H9 (cell line): ENCODE data around the gene IGFBP7. TPM values are rescaled to one million over a fixed set of nuclear protein-coding genes. Genes with fewer than 3 reads are reported as not detected.

Experiments
- DNase-seq: peaks from one replicate; pipeline ENCODE4 v3.0.0-alpha.2; 2017
- H2AFZ ChIP-seq: one replicate; pipeline ENCODE4 v1.6.1; 2013; ENCODE audit warnings: mild to moderate bottlenecking, low read length, control low read depth, moderate library complexity
- H2AK5ac ChIP-seq: 2 replicates; pipeline ENCODE4 v1.6.1; 2013; ENCODE audit warnings: low read length, control low read depth, mixed read lengths; ENCODE audit not compliant: insufficient read length
- H2BK120ac ChIP-seq: one replicate; pipeline ENCODE4 v1.6.1; 2013; ENCODE audit warnings: low read depth, mild to moderate bottlenecking, low read length, control low read depth, inconsistent platforms; ENCODE audit not compliant: poor library complexity, severe bottlenecking
- H2BK12ac ChIP-seq: 2 replicates; pipeline ENCODE4 v1.6.1; 2013; ENCODE audit warnings: low read length, control low read depth, mixed read lengths, low read depth; ENCODE audit not compliant: insufficient read length
- H2BK15ac ChIP-seq: 2 replicates; pipeline ENCODE4 v1.6.1; 2013; ENCODE audit warnings: low read depth, low read length, control low read depth
- H2BK20ac ChIP-seq: one replicate; pipeline ENCODE4 v1.6.1; 2013; ENCODE audit warnings: low read depth, mild to moderate bottlenecking, low read length, control low read depth, inconsistent platforms; ENCODE audit not compliant: poor library complexity, severe bottlenecking
- H2BK5ac ChIP-seq: 2 replicates; pipeline ENCODE4 v1.6.1; 2013; ENCODE audit warnings: low read length, control low read depth, mixed read lengths; ENCODE audit not compliant: insufficient read length
- H3K14ac ChIP-seq: 2 replicates; pipeline ENCODE4 v1.6.1; 2013; ENCODE audit warnings: low read length, control low read depth; ENCODE audit not compliant: insufficient read depth
- H3K18ac ChIP-seq: 2 replicates; pipeline ENCODE4 v1.6.1; 2013; ENCODE audit warnings: low read depth, mild to moderate bottlenecking, mixed read lengths, low read length, control low read depth; ENCODE audit not compliant: insufficient read length
- H3K23ac ChIP-seq: 2 replicates; pipeline ENCODE4 v1.6.1; 2013; ENCODE audit warnings: low read length, control low read depth, mixed read lengths, low read depth; ENCODE audit not compliant: insufficient read length
- H3K23me2 ChIP-seq: 2 replicates; pipeline ENCODE4 v1.6.1; 2013; ENCODE audit warnings: low read depth, mild to moderate bottlenecking, mixed read lengths, low read length, control low read depth; ENCODE audit not compliant: insufficient read length, poor library complexity, severe bottlenecking
- H3K27ac ChIP-seq: 2 replicates; pipeline ENCODE4 v1.5.1; 2013; ENCODE audit warnings: low read length, control low read depth, mixed read lengths, low read depth; ENCODE audit not compliant: insufficient read length
- H3K27me3 ChIP-seq: 2 replicates; pipeline ENCODE4 v1.6.1; 2013; ENCODE audit warnings: low read length, control low read depth, inconsistent platforms; ENCODE audit not compliant: insufficient read depth
- H3K4ac ChIP-seq: 2 replicates; pipeline ENCODE4 v1.6.1; 2013; ENCODE audit warnings: low read depth, mild to moderate bottlenecking, control low read depth, inconsistent platforms, low read length, moderate library complexity
- H3K4me1 ChIP-seq: 2 replicates; pipeline ENCODE4 v1.6.1; 2013; ENCODE audit warnings: low read length, control low read depth, inconsistent platforms; ENCODE audit not compliant: insufficient read depth
- H3K4me2 ChIP-seq: 2 replicates; pipeline ENCODE4 v1.6.1; 2013; ENCODE audit warnings: low read length, control low read depth, mixed read lengths; ENCODE audit not compliant: insufficient read length, insufficient read depth
- H3K56ac ChIP-seq: 2 replicates; pipeline ENCODE4 v1.6.1; 2013; ENCODE audit warnings: low read depth, mild to moderate bottlenecking, mixed read lengths, low read length, control low read depth; ENCODE audit not compliant: insufficient read length
- H3K79me1 ChIP-seq: 2 replicates; pipeline ENCODE4 v1.6.1; 2013; ENCODE audit warnings: low read depth, mild to moderate bottlenecking, moderate library complexity, low read length, control low read depth, inconsistent platforms; ENCODE audit not compliant: insufficient read depth, poor library complexity, severe bottlenecking
- H3K79me2 ChIP-seq: 2 replicates; pipeline ENCODE4 v1.6.1; 2013; ENCODE audit warnings: low read length, control low read depth, inconsistent platforms; ENCODE audit not compliant: insufficient read depth
- H3K9ac ChIP-seq: 2 replicates; pipeline ENCODE4 v1.6.1; 2013; ENCODE audit warnings: low read length, control low read depth, mixed read lengths; ENCODE audit not compliant: insufficient read length; ENCODE audit errors: extremely low read depth
- H3K9me3 ChIP-seq: one replicate; pipeline ENCODE4 v1.6.1; 2013; ENCODE audit warnings: low read depth, low read length, inconsistent platforms; ENCODE audit not compliant: control insufficient read depth
- H3T11ph ChIP-seq: one replicate; pipeline ENCODE4 v1.6.1; 2013; ENCODE audit warnings: mild to moderate bottlenecking, low read length, control low read depth, inconsistent platforms
- H4K20me1 ChIP-seq: one replicate; pipeline ENCODE4 v1.6.1; 2013; ENCODE audit not compliant: control insufficient read depth, insufficient read length, insufficient read depth
- H4K5ac ChIP-seq: 2 replicates; pipeline ENCODE4 v1.6.1; 2013; ENCODE audit warnings: low read depth, mild to moderate bottlenecking, mixed read lengths, low read length, control low read depth; ENCODE audit not compliant: insufficient read length
- H4K8ac ChIP-seq: replicated peaks from 2 replicates; pipeline ENCODE4 v1.6.1; 2013; ENCODE audit warnings: low read length, control low read depth, mixed read lengths, low read depth; ENCODE audit not compliant: insufficient read length
- H4K91ac ChIP-seq: 2 replicates; pipeline ENCODE4 v1.6.1; 2013; ENCODE audit warnings: low read depth, mild to moderate bottlenecking, moderate library complexity, mixed read lengths, low read length, control low read depth; ENCODE audit not compliant: insufficient read length
- H3K27ac Mint-ChIP-seq, 3 experiments: 2 replicates in 2 of 3; 3 replicates in 1 of 3; pipeline ENCODE4 v1.8.0; 2020 to 2021; ENCODE audit warnings: mixed read lengths in 3 of 3, mild to moderate bottlenecking in 1 of 3, moderate library complexity in 1 of 3
- H3K27me3 Mint-ChIP-seq: 2 replicates; pipeline ENCODE4 v1.8.0; 2021; ENCODE audit warnings: low read depth, mild to moderate bottlenecking, moderate library complexity, mixed read lengths
- H3K36me3 Mint-ChIP-seq, 3 experiments: 2 replicates in 2 of 3; 3 replicates in 1 of 3; pipeline ENCODE4 v1.8.0; 2020 to 2021; ENCODE audit warnings: low read depth in 3 of 3, mixed read lengths in 3 of 3; ENCODE audit not compliant: insufficient read depth in 1 of 3
- H3K4me1 Mint-ChIP-seq, 2 experiments: 2 replicates each; pipeline ENCODE4 v1.8.0; 2020; ENCODE audit warnings: mixed read lengths in 2 of 2
- H3K4me3 Mint-ChIP-seq, 2 experiments: 2 replicates in 1 of 2; 3 replicates in 1 of 2; pipeline ENCODE4 v1.8.0; 2020 to 2021; ENCODE audit warnings: mild to moderate bottlenecking in 2 of 2, mixed read lengths in 2 of 2, moderate library complexity in 1 of 2
- H3K9me3 Mint-ChIP-seq, 2 experiments: 2 replicates in 1 of 2; 3 replicates in 1 of 2; pipeline ENCODE4 v1.8.0; 2020; ENCODE audit warnings: mild to moderate bottlenecking in 2 of 2, mixed read lengths in 2 of 2, moderate library complexity in 1 of 2
- CTCF ChIP-seq: fragments of 200-600 bp; sonication (generic); conservative IDR thresholded peaks from 3 replicates; pipeline ENCODE4 v1.8.0; 2021; ENCODE audit warnings: antibody characterized with exemption, mild to moderate bottlenecking
- WGBS: extraction: QIAGEN DNeasy Blood & Tissue Kit; methylation state at CpG from one replicate; pipeline ENCODE4 v1.1.7; 2013; ENCODE audit warnings: missing lambda C conversion rate, low lambda C conversion rate, mixed read lengths; ENCODE audit not compliant: insufficient read length; ENCODE audit errors: extremely low coverage; 5-methylcytosine and 5-hydroxymethylcytosine counted together
- total RNA-seq: library from RNA; stranded (reverse); gene quantifications from 2 replicates; pipeline ENCODE4 v1.2.1, GENCODE V29; 2021

IGFBP7 gene
- total RNA-seq, 1 experiment from 2014 or later, result 0.37 TPM

DNA sequence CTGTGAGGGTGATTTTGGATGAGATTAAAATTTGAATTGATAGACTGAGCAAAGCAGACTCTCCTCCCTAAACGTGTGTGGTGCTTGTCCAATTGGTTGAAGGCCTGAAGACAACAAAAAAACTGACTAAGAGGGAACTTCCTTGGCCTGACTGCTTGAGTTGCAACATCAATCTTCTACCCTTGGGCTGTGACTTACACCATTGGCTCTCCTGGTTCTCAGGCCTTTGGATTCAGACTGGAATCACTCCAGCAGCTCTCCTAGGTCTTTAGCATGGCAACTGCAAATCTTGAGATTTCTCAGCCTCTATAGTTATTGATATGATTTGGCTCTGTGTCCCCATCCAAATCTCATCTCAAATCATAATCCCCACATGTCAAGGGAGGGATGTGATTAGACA lies 49.7 kb upstream of the IGFBP7 start:
- Histone ChIP-seq H2BK5ac (no peak overlapping the region), H4K91ac (no peak overlapping the region), H2AK5ac (no peak overlapping the region), H3K4me2 (no peak overlapping the region), H3K79me2 (no peaks in the 10 kb centered on the region), H2BK120ac (no peak overlapping the region), H3K56ac (no peak overlapping the region), H2BK15ac (no peak overlapping the region), H3K4ac (no peak overlapping the region), H3K27ac (no peak overlapping the region), H3K23me2 (no peaks in the 10 kb centered on the region), H4K5ac (no peak overlapping the region), H2AFZ (no peak overlapping the region), H3K27me3 (no peaks in the 10 kb centered on the region), H2BK20ac (no peak overlapping the region), H2BK12ac (no peak overlapping the region), H3K23ac (no peak overlapping the region), H3K18ac (no peak overlapping the region), H3K4me1 (no peaks in the 10 kb centered on the region), H4K8ac (no peak overlapping the region), H3K9me3 (no peaks in the 10 kb centered on the region), H3T11ph (no peak overlapping the region), H3K9ac (no peak overlapping the region), H4K20me1 (no peaks in the 10 kb centered on the region), H3K14ac (no peak overlapping the region), H3K79me1 (no peaks in the 10 kb centered on the region)
- Mint-ChIP-seq H3K27me3 (peaks cover 71% of the 10 kb centered on the region), H3K9me3 (peaks cover 19 to 21% of the 10 kb centered on the region in 2 experiments), H3K4me1 (peaks cover 12 to 21% of the 10 kb centered on the region in 2 experiments), H3K27ac (no peak overlapping the region), H3K4me3 (no peak overlapping the region), H3K36me3 (peaks cover 0 to 21% (median 11%) of the 10 kb centered on the region in 3 experiments; a peak in 5 of 7 replicates)
- no CpG with 5 or more reads among the region's 1 CpG for WGBS
- DNase-seq, result no peak
- TF ChIP-seq CTCF, result no peak
